AG20443 (cell line): Measurements from ENCODE around the gene ARL15.
"Not testable (repeated sequence)": the region's sequence is repeated elsewhere in the genome, so short reads cannot be mapped to it uniquely, and the experiment has no call there.

ENCODE experiments used
- DNase-seq: peaks from one replicate; pipeline ENCODE4 v3.0.0; 2012; ENCODE audit warnings: low spot score, mixed read lengths

The ARL15 gene

DNA sequence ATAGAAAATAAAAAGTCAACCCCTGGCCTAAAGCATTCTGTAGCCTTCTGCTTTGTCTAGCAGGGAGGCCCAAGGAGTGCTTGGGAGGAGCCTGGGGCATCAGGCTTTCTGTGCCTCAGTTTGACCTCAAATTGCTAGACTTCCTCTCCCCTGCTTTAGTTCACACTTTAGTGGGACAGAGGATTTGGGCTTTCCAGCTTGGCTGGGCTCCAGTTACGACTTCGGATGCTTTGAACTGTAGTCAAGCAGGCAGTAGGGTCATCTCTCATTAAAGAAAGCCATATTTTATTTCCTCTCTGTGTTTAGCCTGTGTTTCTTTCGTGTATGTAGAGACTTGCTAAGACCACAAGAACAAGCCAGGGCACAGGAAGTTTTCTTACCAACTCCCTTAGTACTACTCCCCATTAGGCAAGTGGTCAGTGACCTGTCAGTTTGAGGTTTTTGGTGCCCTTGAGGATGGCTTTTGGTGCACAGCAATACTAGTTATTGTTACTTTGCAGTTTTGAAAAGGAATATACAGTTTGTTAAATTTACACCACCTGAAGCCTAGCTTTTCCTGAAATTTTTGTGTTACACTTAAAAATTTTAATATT lies 415.2 kb downstream of the ARL15 start:
- no peak for DNase-seq

GRCh38 chr5:53893626-53894025 lies 416.7 kb downstream of the ARL15 start:
- DNase-seq, result no peak

GRCh38 chr5:53892224-53892623 lies 418.1 kb downstream of the ARL15 start:
- DNase-seq, result peak; percentile 17

DNA sequence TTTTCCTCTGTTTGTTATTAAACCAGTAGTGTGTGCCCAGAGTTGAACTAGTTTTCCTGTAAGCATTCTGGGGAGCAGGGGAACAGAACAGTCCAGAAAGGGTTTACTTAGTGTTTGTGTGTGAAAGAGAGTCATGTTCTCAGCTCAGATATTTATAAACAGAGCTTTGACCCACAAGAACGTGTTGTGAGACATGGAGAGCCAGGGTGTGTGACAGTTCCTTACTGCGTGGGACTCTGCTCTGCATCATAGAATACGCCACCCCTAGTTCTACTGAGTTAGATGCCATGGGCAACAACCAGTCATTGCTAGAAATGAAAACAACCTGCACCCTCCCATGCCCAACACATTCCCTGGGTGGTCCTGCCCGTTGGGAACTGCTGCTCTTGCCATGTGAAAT lies 419.2 kb downstream of the ARL15 start:
- no peak for DNase-seq

GRCh38 chr5:53890490-53890889 lies 419.9 kb downstream of the ARL15 start:
- DNase-seq, result no peak

DNA sequence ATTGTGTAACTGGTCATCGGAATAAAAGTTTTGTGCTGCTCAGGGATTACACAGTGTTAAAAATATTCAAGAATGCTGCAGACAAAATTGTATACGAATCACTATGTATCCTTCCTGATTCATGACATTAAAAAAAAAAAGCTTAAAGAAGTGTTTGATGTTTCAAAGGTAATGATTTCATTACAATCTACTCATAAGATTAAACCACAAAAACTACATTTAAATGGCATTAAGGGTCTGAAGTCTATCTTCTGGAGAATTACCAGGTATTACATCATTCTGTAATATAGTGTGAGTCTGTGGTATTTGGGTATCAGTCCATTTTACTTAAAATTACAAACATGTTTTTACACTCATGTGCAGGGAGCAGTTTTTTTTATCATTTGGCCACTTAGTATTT lies 425.5 kb downstream of the ARL15 start:
- DNase-seq, result no peak

- DNase-seq, result no peak
Measured at GRCh38 chr5:53884417-53884816, 426.0 kb downstream of the ARL15 start.

GRCh38 chr5:53882676-53883031 lies 427.7 kb downstream of the ARL15 start:
- DNase-seq, result no peak

GRCh38 chr5:53882006-53882675 lies 428.2 kb downstream of the ARL15 start:
- DNase-seq, result no peak

- DNase-seq, result no peak
Measured at GRCh38 chr5:53879708-53880323, 430.6 kb downstream of the ARL15 start.

- no peak for DNase-seq
Measured at GRCh38 chr5:53878015-53878414, 432.4 kb downstream of the ARL15 start.

DNA sequence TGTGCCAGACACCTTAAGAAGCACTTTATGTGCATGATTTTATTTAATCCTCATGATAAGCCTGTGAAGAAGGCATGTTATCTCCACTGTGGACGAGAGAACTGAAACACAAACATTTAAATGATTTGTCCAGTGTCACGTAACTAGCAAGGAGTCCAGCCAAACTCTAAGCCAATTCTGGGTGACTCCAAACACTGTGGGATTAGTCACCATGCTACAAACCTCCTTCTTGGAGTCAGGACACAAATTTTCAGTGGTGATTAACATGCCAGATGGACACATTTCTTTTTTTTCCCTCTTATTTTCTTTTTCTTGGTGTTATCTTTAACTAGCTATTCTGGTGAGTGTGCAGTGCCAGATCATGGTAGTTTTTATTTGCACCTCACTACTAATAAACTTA lies 433.1 kb downstream of the ARL15 start:
- peak; percentile 88 for DNase-seq

- peak; percentile 20 for DNase-seq
Measured at GRCh38 chr5:53874409-53874808, 436.0 kb downstream of the ARL15 start.

- DNase-seq, result no peak
Measured at GRCh38 chr5:53873235-53873634, 437.1 kb downstream of the ARL15 start.

GRCh38 chr5:53871775-53872174 lies 438.6 kb downstream of the ARL15 start:
- no peak for DNase-seq

GRCh38 chr5:53871050-53871449 lies 439.3 kb downstream of the ARL15 start:
- DNase-seq, result no peak

DNA sequence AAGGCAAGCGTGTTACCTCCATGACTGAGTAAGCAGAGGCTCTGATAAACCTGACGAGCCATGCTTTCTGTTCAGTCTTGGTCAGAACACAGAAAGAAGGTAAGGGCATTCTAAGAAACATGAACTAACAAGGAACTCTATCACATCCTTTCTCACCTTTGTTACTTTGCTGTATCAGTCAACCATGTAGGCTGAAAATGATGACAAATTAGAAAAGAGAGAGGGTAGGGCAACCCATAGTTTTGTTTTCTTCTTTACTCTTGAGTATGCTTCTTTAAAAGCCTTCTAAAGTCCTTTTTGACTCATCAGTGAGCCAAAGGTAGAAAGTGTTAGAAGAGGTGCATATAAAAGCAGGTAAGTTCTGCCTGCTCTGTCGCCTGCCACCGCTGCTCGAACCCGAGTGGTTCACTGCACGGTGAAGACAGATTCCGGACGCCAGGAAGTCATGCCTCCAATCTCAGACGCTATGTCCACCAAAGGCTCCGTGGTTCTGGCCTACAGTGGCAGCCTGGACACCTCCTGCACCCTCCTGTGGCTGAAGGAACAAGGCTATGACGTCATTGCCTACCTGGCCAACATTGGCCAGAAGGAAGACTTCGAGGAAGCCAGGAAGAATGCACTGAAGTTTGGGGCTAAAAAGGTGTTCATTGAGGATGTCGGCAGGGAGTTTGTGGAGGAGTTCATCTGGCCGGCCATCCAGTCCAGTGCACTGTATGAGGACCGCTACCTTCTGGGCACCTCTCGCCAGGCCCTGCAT lies 451.5 kb downstream of the ARL15 start:
- no peak for DNase-seq

DNA sequence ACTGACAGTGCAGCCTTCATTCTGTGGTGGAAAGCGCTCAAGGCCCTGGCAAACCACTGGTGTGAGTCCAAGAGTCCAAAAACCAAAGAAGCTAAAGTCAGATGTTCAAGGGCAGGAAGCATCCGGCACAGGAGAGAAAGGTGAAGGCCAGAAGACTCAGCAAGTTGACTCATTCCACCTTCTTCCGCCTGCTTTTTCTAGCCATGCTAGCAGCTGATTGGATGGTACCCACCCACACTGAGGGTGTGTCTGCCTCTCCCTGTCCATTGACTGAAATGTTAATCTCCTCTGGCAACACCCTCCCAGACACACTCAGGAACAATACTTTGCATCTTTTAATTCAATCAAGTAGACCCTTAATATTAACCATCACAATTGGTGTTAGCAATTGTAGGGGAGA lies 453.9 kb downstream of the ARL15 start:
- DNase-seq, result no peak

DNA sequence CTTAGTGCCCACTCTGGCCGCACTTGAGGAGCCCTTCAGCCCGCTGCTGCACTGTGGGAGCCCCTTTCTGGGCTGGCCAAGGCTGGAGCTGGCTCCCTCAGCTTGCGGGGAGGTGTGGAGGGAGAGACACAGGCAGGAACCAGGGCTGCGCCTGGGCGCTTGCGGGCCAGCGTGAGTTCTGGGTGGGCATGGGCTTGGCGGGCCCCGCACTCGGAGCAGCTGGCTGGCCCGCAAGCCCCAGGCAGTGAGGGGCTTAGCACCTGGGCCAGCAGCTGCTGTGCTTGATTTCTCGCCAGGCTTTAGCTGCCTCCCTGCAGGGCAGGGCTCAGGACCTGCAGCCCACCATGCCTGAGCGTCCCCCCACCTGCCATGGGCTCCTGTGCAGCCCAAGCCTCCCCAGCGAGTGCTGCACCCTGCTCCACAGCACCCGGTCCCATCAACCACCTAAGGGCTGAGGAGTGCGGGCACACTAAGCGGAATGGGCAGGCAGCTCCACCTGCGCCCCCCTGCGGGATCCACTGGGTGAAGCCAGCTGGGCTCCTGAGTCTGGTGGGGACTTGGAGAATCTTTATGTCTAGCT lies 473.4 kb downstream of the ARL15 start:
- DNase-seq, result not testable (repeated sequence)

DNA sequence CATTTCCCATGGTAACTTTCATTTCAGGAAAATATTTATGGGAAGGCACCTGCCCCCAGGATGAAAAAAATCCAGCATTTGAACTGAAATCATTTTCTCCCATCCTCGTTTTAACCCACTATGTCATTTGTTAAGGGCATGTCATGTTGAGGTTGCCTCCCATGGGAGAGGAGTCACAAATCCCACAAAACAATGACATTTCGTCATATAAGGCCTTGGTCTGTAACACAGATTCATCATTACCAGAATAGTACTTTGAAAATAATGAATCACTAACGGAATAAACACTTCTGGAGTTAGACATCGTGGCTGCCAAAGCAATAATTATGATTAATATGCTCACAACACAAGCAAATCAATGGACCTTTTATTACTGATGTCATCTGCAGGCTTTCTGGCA lies 475.9 kb downstream of the ARL15 start:
- no peak for DNase-seq
